Measurements from ENCODE around the gene WDR26.

- TF ChIP-seq POLR2A (IDR thresholded peaks at IDR 0.05) (no peak), CTCF (IDR thresholded peaks at IDR 0.05) (no peak)
Measured at GRCh38 chr1:224393294-224393693, 41.3 kb downstream of the WDR26 start.

Measured in testis (tissue), 2 donors.